Renal pelvis (tissue), 4 donors: ENCODE measurements around the gene SEH1L. TPM values are rescaled to one million over a fixed set of nuclear protein-coding genes. Genes with fewer than 3 reads are reported as not detected.
"Not testable (repeated sequence)": the region's sequence is repeated elsewhere in the genome, so short reads cannot be mapped to it uniquely, and the experiment has no call there.

Experiments
- DNase-seq: peaks from one replicate; pipeline ENCODE4 v3.0.0-alpha.2; 2013
- polyA plus RNA-seq, 3 donors: library from polyadenylated mRNA; unstranded; fragments of 120-200 nt; gene quantifications; one replicate each; pipeline ENCODE4 v1.2.1, GENCODE V29; 2013; ENCODE audit not compliant: insufficient read length in 3 of 3

The SEH1L gene
- polyA plus RNA-seq, 3 donors: 36.2 to 41.8 (median 40.2) TPM

GRCh38 chr18:12990967-12991820 lies 43.4 kb downstream of the SEH1L start, which contains the start of gene CEP192:
Gene CEP192 (plus strand): TSS chr18:12991362. CDS start chr18:12999425, 8,063 bp downstream.
- DNase-seq: peak; percentile 98

GRCh38 chr18:12991821-12992179 lies 44.0 kb downstream of the SEH1L start:
- peak; percentile 10 for DNase-seq

GRCh38 chr18:12993439-12993838 lies 45.6 kb downstream of the SEH1L start:
- DNase-seq: no peak

GRCh38 chr18:12995424-12995823 lies 47.6 kb downstream of the SEH1L start:
- DNase-seq: no peak

GRCh38 chr18:12995952-12996477 lies 48.2 kb downstream of the SEH1L start:
- DNase-seq: no peak

- no peak for DNase-seq
Observed at GRCh38 chr18:12996661-12997292, 49.0 kb downstream of the SEH1L start.

- not testable (repeated sequence) for DNase-seq
Observed at GRCh38 chr18:12997330-12997729, 49.5 kb downstream of the SEH1L start.

GRCh38 chr18:12998332-12999060 lies 50.7 kb downstream of the SEH1L start:
- no peak for DNase-seq

- no peak for DNase-seq
Observed at GRCh38 chr18:13003466-13003896, 55.7 kb downstream of the SEH1L start.

- no peak for DNase-seq
Observed at GRCh38 chr18:13004396-13004795, 56.6 kb downstream of the SEH1L start.

GRCh38 chr18:13005289-13005688 lies 57.5 kb downstream of the SEH1L start:
- no peak for DNase-seq

GRCh38 chr18:13006531-13007247 lies 58.9 kb downstream of the SEH1L start:
- DNase-seq: no peak

- DNase-seq: no peak
Observed at GRCh38 chr18:13007248-13007560, 59.4 kb downstream of the SEH1L start.

GRCh38 chr18:13011719-13012118 lies 63.9 kb downstream of the SEH1L start:
- no peak for DNase-seq

- no peak for DNase-seq
Observed at GRCh38 chr18:13014232-13014631, 66.4 kb downstream of the SEH1L start.

- DNase-seq: no peak
Observed at GRCh38 chr18:13014818-13015217, 67.0 kb downstream of the SEH1L start.

- no peak for DNase-seq
Observed at GRCh38 chr18:13017247-13017875, 69.5 kb downstream of the SEH1L start.

GRCh38 chr18:13018374-13018773 lies 70.6 kb downstream of the SEH1L start:
- no peak for DNase-seq

GRCh38 chr18:13019301-13019700 lies 71.5 kb downstream of the SEH1L start:
- no peak for DNase-seq

GRCh38 chr18:13022644-13023043 lies 74.8 kb downstream of the SEH1L start:
- DNase-seq: no peak

GRCh38 chr18:13025233-13025632 lies 77.4 kb downstream of the SEH1L start:
- no peak for DNase-seq
